Activated naive CD4-positive, alpha-beta T cell treated with anti-CD3 and anti-CD28 coated beads, Interleukin-2, amount 10 ng/mL, durations not matched to agents 7 days and 5 days (primary cell): Measurements from ENCODE around the gene ADCY7.
A peak's percentile ranks its signal among the peaks of the same experiment; 100 is the strongest.
"Not testable (repeated sequence)": the region's sequence is repeated elsewhere in the genome, so short reads cannot be mapped to it uniquely, and the experiment has no call there.

Source experiments
- CTCF ChIA-PET: fragments of 350-600 bp; sonication (Branson Sonifier 250); formaldehyde crosslinking; loops from one replicate; lab custom pipeline; 2021; ENCODE audit warnings: antibody characterized with exemption; lab: Charles Lee
- DNase-seq: peaks from one replicate; pipeline ENCODE4 v3.0.0-alpha.2; 2020
- H3K27ac Mint-ChIP-seq: one replicate; pipeline ENCODE4 v1.8.0; 2021; ENCODE audit warnings: mild to moderate bottlenecking, moderate library complexity, mixed read lengths
- H3K27me3 Mint-ChIP-seq: one replicate; pipeline ENCODE4 v1.8.0; 2021; ENCODE audit warnings: mild to moderate bottlenecking, mixed read lengths
- H3K36me3 Mint-ChIP-seq: one replicate; pipeline ENCODE4 v1.8.0; 2021; ENCODE audit warnings: mixed read lengths
- H3K4me1 Mint-ChIP-seq: one replicate; pipeline ENCODE4 v1.8.0; 2021; ENCODE audit warnings: mixed read lengths
- H3K4me3 Mint-ChIP-seq: one replicate; pipeline ENCODE4 v1.8.0; 2021; ENCODE audit warnings: mild to moderate bottlenecking, moderate library complexity, mixed read lengths
- H3K9me3 Mint-ChIP-seq: one replicate; pipeline ENCODE4 v1.8.0; 2021; ENCODE audit warnings: mixed read lengths

The ADCY7 gene

GRCh38 chr16:50335196-50335958 lies 69.0 kb downstream of the ADCY7 start:
- H3K9me3 Mint-ChIP-seq = peaks cover 3% of the 10 kb centered on the region
- H3K4me1 Mint-ChIP-seq = peaks cover 82% of the 10 kb centered on the region
- peak; percentile 75 for DNase-seq
- H3K27ac Mint-ChIP-seq = peak overlapping the region; percentile 98
- H3K36me3 Mint-ChIP-seq = peaks cover 49% of the 10 kb centered on the region
- no peaks in the 10 kb centered on the region for H3K27me3 Mint-ChIP-seq
- CTCF ChIA-PET = interaction anchor here (1.3 kb wide), 1 partner anchor 20 kb away, joined by 5 read pairs; no protein-coding TSS in a partner anchor
- H3K4me3 Mint-ChIP-seq = peak overlapping the region; percentile 39

- Mint-ChIP-seq H3K36me3 (peaks cover 50% of the 10 kb centered on the region), H3K9me3 (peaks cover 3% of the 10 kb centered on the region), H3K4me1 (peaks cover 77% of the 10 kb centered on the region), H3K27me3 (no peaks in the 10 kb centered on the region), H3K4me3 (no peak overlapping the region), H3K27ac (peak overlapping the region; percentile 98)
- DNase-seq = no peak
- CTCF ChIA-PET = interaction anchor here (2.1 to 4.4 kb wide), 3 partner anchors 10 to 470 kb away, joined by 6 to 30 read pairs (median 28); no protein-coding TSS in a partner anchor
Observed at GRCh38 chr16:50336884-50337283, 70.5 kb downstream of the ADCY7 start.

GRCh38 chr16:50338371-50339231 lies 72.2 kb downstream of the ADCY7 start:
- peak overlapping the region; percentile 60 for H3K4me3 Mint-ChIP-seq
- H3K36me3 Mint-ChIP-seq = peaks cover 44% of the 10 kb centered on the region
- DNase-seq = peak; percentile 43
- CTCF ChIA-PET = interaction anchor here (1.0 to 4.4 kb wide), 6 partner anchors 12 to 468 kb away, joined by 3 to 30 read pairs (median 6); partner anchors contain the start of gene CNEP1R1
- H3K4me1 Mint-ChIP-seq = peaks cover 72% of the 10 kb centered on the region
- H3K27me3 Mint-ChIP-seq = no peaks in the 10 kb centered on the region
- H3K27ac Mint-ChIP-seq = peak overlapping the region; percentile 98
- no peaks in the 10 kb centered on the region for H3K9me3 Mint-ChIP-seq

- peaks cover 52% of the 10 kb centered on the region for H3K36me3 Mint-ChIP-seq
Observed at GRCh38 chr16:50340578-50340977, 74.2 kb downstream of the ADCY7 start.

GRCh38 chr16:50343566-50343965 lies 77.2 kb downstream of the ADCY7 start:
- not testable (repeated sequence) for H3K4me3 Mint-ChIP-seq, H3K9me3 Mint-ChIP-seq, H3K27ac Mint-ChIP-seq, DNase-seq, H3K27me3 Mint-ChIP-seq
- CTCF ChIA-PET = interaction anchor here (0.9 kb wide), 1 partner anchor 16 kb away, joined by 3 read pairs; no protein-coding TSS in a partner anchor
- Mint-ChIP-seq H3K36me3 (peaks cover 69% of the 10 kb centered on the region), H3K4me1 (peaks cover 45% of the 10 kb centered on the region)

More at GRCh38 chr16:50340578-50340977, 74.2 kb downstream of the ADCY7 start:
- DNase-seq = no peak
- Mint-ChIP-seq H3K27me3 (no peaks in the 10 kb centered on the region), H3K9me3 (no peaks in the 10 kb centered on the region), H3K4me1 (peaks cover 59% of the 10 kb centered on the region), H3K27ac (peak overlapping the region; percentile 62), H3K4me3 (no peak overlapping the region)
- CTCF ChIA-PET = interaction anchor here (1.7 to 4.4 kb wide), 3 partner anchors 11 to 15 kb away, joined by 4 to 30 read pairs (median 15); no protein-coding TSS in a partner anchor

GRCh38 chr16:50345210-50345609 lies 78.9 kb downstream of the ADCY7 start:
- H3K4me3 Mint-ChIP-seq, H3K9me3 Mint-ChIP-seq, DNase-seq, H3K27me3 Mint-ChIP-seq, H3K27ac Mint-ChIP-seq: not testable (repeated sequence)
- CTCF ChIA-PET = interaction anchor here (1.9 kb wide), 1 partner anchor 9 kb away, joined by 8 read pairs; no protein-coding TSS in a partner anchor
- Mint-ChIP-seq H3K4me1 (peaks cover 34% of the 10 kb centered on the region), H3K36me3 (peaks cover 78% of the 10 kb centered on the region)

GRCh38 chr16:50351116-50351515 lies 84.8 kb downstream of the ADCY7 start:
- peaks cover 64% of the 10 kb centered on the region for H3K36me3 Mint-ChIP-seq
- CTCF ChIA-PET = interaction anchor here (0.5 to 7.5 kb wide), 3 partner anchors 8 to 327 kb away, joined by 3 to 156 read pairs (median 3); no protein-coding TSS in a partner anchor

GRCh38 chr16:50351952-50352351 lies 85.6 kb downstream of the ADCY7 start:
- Mint-ChIP-seq H3K27me3 (no peaks in the 10 kb centered on the region), H3K9me3 (peaks cover 8% of the 10 kb centered on the region), H3K36me3 (peaks cover 59% of the 10 kb centered on the region), H3K4me3 (no peak overlapping the region), H3K4me1 (peaks cover 19% of the 10 kb centered on the region), H3K27ac (no peak overlapping the region)
- no peak for DNase-seq
- CTCF ChIA-PET = interaction anchor here (0.5 to 7.5 kb wide), 4 partner anchors 11 to 328 kb away, joined by 3 to 156 read pairs (median 3); no protein-coding TSS in a partner anchor

More at GRCh38 chr16:50351116-50351515, 84.8 kb downstream of the ADCY7 start:
- Mint-ChIP-seq H3K9me3 (peaks cover 8% of the 10 kb centered on the region), H3K27me3 (no peaks in the 10 kb centered on the region), H3K27ac (no peak overlapping the region), H3K4me3 (no peak overlapping the region), H3K4me1 (peaks cover 24% of the 10 kb centered on the region)
- no peak for DNase-seq

- Mint-ChIP-seq H3K4me3 (no peak overlapping the region), H3K9me3 (peaks cover 3% of the 10 kb centered on the region), H3K27ac (no peak overlapping the region), H3K4me1 (peaks cover 18% of the 10 kb centered on the region), H3K36me3 (peaks cover 51% of the 10 kb centered on the region), H3K27me3 (no peaks in the 10 kb centered on the region)
- CTCF ChIA-PET = interaction anchor here (0.8 to 7.5 kb wide), 25 partner anchors 9 to 452 kb away, joined by 3 to 156 read pairs (median 6); partner anchors contain the start of genes BRD7 and CNEP1R1
- no peak for DNase-seq
Observed at GRCh38 chr16:50354082-50354481, 87.7 kb downstream of the ADCY7 start.

GRCh38 chr16:50354629-50355456 lies 88.5 kb downstream of the ADCY7 start:
- Mint-ChIP-seq H3K4me1 (peaks cover 22% of the 10 kb centered on the region), H3K27me3 (no peaks in the 10 kb centered on the region), H3K9me3 (no peaks in the 10 kb centered on the region), H3K36me3 (peaks cover 48% of the 10 kb centered on the region), H3K4me3 (no peak overlapping the region), H3K27ac (peak overlapping the region; percentile 60)
- CTCF ChIA-PET = interaction anchor here (0.8 to 7.5 kb wide), 26 partner anchors 9 to 452 kb away, joined by 3 to 156 read pairs (median 6); partner anchors contain the start of genes BRD7 and CNEP1R1
- DNase-seq = no peak

GRCh38 chr16:50359626-50360025 lies 93.3 kb downstream of the ADCY7 start:
- DNase-seq = no peak
- CTCF ChIA-PET = interaction anchor here (0.9 to 4.3 kb wide), 10 partner anchors 9 to 447 kb away, joined by 3 to 20 read pairs (median 6); partner anchors contain the start of genes BRD7 and CNEP1R1
- Mint-ChIP-seq H3K27ac (peak overlapping the region; percentile 22), H3K4me3 (no peak overlapping the region), H3K4me1 (peaks cover 25% of the 10 kb centered on the region), H3K27me3 (no peaks in the 10 kb centered on the region), H3K9me3 (no peaks in the 10 kb centered on the region), H3K36me3 (peaks cover 54% of the 10 kb centered on the region)

GRCh38 chr16:50360033-50360778 lies 93.9 kb downstream of the ADCY7 start:
- Mint-ChIP-seq H3K27me3 (no peaks in the 10 kb centered on the region), H3K27ac (no peak overlapping the region), H3K36me3 (peaks cover 52% of the 10 kb centered on the region), H3K4me3 (no peak overlapping the region), H3K4me1 (peaks cover 25% of the 10 kb centered on the region), H3K9me3 (no peaks in the 10 kb centered on the region)
- CTCF ChIA-PET = interaction anchor here (0.9 to 4.3 kb wide), 10 partner anchors 9 to 446 kb away, joined by 3 to 20 read pairs (median 6); partner anchors contain the start of genes BRD7 and CNEP1R1
- DNase-seq = no peak
